Measurements from ENCODE around the gene DERL3.

- TF ChIP-seq CTCF (IDR thresholded peaks at IDR 0.05) (no peak), REST (IDR thresholded peaks at IDR 0.05; ENCODE audit: insufficient read depth in 1 of 2, low read depth in 2 of 2, low read length in 1 of 2) (no peak), SIN3A (IDR thresholded peaks at IDR 0.05; ENCODE audit: borderline replicate concordance, insufficient read depth, low read depth, low read length) (no peak)
Measured at GRCh38 chr22:23831261-23831660, 7.5 kb downstream of the DERL3 start.
